ENCODE measurements around the gene GALNT14.

Gene GALNT14

DNA sequence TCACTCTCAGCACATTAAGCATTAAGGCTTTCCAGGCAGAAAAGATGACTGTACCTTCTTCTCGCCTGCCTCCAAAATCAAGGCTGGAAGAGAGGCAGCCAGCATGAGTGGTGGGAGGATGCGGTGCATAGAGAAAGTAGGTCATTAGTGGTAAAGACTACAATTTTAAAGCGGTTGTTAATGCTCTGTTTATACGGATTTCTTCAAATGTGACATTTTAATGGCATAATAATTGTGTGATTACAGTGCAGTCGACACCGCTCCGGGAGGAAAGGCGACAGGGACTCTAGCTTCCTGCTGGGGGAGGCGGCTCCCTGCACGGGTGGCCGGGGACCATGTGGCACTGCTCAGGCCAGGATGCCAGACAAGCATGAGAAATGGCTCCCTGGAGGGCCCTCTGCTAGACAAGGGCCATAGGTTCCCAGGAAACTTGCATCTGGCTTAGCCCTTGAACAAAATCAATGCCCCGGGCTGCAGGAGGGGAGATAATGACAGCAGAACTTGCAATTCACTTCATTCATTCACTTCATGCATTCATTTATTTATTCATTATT, 129.6 kb downstream of the GALNT14 start:
- no peak for DNase-seq (ENCODE audit: low spot score)

DNA sequence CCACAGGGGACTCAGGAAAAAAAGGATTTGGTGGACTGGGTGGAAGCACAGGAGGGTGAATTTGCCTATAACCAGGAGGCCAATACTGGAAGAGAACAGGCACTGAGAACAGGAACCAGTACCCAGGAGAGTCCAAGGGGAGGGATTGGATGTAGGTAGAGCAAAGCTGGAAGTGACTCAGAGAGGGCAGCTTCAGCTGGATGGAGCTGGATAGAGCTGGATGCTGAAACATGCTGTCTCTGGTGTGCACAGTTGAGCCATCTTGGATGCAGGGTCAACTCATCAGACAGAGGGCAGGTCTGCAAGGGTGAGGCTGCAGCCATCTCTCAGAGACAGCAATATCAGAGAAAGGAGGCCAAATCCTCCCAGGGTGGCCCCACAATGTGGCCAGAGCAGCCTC, 134.0 kb downstream of the GALNT14 start:
- DNase-seq (ENCODE audit: low spot score): no peak

DNA sequence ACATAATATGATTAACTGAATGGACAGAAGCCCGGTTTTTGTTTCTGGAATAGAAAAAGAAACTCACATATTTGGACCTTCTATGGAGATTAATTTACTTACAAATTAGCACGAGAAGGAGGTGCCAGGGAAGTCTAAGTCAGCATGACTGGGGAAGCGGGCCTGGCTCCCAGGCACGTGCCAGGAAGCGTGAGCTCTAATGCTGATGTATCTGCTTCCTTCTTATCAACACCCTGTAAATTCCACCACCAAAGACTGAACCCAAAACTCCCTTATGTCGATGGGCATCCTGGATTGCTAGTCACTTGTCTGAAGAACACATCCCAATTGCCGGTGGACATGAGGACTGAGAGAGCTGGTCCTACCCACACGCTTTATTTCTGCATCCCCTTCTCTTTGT, 134.5 kb downstream of the GALNT14 start:
- no peak for DNase-seq (ENCODE audit: low spot score)

DNA sequence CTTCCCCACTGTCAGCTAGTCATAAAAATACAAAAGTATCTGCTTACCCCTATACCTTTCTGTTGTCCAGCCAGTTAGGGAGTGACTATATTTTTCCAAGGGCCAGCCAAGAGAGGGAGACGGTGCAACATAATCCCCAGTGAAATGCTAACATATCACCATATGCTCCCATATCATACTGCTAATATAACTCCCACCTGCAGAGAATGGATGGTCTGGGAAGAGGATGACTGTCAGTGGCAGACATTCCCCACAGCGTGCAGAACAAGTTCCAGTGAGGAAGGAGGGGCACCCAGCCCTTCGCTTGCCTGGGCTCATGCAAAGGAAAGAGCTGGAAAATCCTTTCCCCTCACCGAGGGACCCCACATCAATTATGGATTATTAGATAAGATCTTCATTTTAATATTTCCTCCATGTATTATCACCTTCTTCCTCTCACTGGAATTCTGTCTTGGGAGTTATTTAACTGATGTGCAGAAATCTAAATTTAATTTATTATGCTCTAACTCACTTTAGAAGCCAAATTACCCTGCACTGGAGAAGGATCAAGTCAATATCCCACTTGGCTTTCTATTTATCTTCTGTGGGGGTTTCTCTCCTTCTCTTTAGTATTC, 135.6 kb downstream of the GALNT14 start:
- DNase-seq (ENCODE audit: low spot score): no peak

DNA sequence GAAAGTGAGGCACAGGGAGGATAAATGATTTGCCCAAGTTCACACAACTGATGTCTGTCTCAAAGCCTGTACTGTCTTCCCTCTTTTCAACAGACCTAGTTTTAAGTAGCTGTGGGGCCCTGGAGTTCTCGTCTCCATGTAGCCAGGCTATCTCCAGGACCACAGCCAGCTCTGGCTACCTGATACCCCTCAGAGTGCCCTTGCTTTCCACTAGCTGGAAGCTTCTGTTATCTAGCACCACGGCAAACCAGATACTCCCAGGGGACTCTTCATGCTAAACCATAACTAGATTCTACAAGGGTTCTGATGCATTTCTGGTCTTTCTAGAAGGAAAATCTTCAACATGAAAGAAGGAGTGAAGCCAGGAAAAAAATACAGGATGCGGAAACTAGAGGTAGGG, 137.3 kb downstream of the GALNT14 start:
- no peak for DNase-seq (ENCODE audit: low spot score)

DNA sequence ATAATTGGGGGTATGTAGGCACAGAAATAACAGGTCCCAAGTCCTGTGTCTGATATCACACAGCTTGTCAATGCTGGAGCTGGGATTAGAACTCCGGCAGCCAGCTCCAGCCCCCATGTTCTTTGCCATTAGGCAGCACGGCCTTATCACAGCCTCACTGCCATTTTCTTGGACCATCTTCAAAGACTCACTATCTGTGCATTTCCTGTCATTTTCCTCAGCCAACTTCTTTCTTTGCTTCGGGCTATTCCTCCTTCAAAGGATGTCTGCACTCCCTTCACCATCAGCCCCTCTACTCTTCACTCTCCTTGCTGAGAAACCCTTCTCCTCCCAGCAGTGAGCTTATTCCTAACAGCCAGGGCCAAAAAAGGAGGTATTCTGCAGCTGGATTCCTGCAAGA, 139.6 kb downstream of the GALNT14 start:
- DNase-seq (ENCODE audit: low spot score): no peak

DNA sequence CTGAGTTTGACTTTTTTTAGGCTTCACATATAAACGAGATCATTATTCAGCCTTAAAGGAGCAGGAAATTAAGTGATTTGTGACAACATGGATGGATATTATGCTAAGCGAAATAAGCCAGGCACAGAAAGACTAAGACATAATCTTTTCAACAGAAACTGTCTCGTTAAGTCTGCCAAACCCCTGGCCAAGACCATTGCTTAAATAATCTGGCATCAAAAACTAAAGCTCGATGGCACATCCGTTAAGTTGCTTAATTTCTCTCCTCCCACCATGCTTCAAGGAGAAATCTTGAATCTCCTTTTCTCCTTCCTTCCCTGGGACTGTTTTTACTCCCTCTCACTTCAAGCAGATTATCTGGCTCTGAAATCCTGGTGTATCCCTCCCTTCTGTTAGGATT, 140.3 kb downstream of the GALNT14 start:
- DNase-seq (ENCODE audit: low spot score): no peak

DNA sequence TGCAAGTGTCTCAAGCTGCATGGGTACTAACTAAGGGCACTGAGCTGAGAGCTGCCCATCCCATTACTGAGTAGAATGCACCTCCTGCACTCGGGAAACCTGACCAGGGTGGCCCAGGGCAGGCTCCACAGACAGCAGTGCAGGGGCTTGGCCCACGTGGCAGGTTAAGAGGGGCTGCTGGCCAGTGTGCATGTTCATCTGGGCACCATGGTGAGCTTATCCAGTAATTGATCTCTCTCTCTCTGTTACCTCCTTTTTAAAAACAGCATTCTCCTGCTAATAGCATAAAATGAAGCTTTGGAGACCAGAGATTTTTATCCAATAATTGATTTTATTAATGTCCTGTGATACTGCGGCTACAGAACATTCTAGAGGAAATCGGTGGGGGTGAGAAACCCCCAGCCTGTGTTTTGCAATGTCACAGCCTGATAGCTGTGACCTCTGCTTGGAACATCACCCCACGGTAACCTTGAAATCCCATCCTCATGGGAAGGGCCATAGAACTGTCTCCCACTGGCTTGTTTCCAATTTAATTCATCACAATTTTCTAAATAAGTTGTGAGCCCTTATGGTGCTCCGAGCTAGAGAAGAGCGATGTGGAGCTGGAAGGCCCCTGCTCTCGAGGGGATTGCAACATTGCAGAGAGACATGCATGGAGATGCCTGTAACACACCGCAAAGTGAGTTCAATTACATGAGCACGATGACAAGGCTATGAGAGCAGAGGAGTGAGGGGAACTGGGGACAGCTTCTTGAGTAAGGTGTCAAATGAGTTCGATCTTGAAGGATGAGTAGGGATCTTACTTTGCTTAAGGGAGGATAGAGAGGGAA, 143.8 kb downstream of the GALNT14 start:
- DNase-seq (ENCODE audit: low spot score): no peak

DNA sequence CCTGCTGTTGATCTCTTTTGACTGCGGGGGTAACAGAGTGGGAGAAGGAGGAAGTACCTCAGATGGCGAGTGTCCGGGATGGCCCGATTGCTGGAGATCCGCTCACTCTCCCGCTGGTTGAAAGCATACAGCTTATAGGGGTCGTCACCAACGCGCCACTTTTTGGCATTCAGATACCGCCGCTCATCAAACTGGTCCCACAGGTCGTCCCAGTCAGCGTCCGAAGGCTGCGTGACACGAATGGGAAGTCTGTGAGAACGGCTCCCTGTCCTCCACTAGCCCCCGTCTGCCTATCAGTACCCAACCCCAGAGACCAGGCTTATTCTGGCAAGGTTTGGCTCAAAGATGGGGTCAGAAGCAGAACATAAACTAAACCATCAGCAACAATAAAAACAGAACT, 145.5 kb downstream of the GALNT14 start:
- DNase-seq (ENCODE audit: low spot score): no peak

DNA sequence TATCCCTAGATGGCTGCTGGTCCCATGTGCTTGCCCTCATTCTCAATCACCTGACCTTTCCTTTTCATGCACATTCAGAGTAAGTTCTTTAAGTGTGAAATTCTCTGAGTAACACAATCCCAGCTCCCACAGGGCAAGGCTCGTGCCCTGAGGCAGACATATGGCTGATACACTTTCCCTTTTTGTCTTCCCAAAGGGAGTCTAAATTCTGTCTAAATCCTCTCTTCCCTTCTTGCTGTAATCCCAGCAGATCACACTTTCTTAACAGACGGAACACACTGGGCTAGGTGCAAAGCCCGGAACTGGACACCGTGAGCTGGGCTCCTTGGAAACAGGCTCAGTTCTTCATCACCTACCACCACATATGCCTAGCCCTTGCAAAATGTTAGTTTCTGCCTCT, 147.6 kb downstream of the GALNT14 start:
- DNase-seq (ENCODE audit: low spot score): no peak

DNA sequence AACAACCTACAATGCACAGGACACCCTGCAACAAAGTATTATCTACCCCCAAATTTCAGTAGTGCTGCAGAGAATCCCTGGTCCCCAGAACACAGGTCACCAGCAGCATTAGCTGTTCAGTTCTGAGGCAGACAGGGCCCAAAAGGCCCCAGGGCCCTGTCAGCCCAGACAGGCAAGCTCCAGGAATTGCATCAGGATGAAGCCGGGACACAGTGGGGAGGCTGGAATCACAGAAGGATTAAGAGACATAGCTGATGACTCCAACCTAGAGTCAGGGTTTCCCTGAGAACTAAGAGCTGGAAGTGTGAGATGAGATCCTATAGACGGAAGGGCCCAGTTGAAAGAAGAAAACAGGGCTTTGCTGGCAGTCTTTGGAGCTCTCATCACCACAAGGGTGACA, 148.1 kb downstream of the GALNT14 start:
- DNase-seq (ENCODE audit: low spot score): no peak

DNA sequence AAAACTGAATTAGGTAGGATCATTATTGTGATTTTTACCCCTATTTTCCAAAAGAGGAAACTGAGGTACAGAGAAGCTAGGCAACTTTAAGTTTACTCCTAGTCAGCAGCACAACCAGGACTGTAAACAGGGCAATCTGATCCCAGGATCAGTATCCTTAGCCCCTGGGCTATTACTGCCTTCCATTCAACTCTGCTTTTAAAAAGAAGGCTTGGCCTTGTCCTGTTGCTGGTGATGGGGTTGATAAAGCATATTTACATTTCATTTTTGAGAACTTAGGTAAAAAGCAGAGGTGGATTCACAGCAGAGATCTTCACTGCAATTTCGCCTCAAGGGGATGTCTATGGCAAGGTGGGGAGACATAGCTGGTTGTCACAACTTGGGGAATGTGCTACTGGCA, 148.5 kb downstream of the GALNT14 start:
- DNase-seq (ENCODE audit: low spot score): no peak

DNA sequence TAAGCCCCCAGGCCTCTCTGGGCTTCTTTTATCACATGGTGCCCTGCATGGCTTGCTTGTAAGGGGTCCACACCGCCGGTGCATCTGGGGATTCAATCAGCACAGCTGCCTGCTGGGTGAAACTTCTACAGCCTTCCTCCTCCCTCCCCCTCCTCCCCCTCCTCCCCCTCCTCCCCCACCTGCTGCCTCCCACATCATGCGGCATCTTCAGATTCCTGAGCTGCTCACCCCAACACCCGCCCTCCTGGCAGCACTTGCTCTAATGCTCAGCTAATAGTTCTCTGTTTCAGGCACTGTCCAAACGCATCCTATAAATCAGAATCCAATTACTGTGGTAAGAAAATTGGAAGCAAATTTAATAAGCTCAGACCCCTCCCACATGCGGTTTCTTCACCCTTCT, 150.7 kb downstream of the GALNT14 start:
- DNase-seq (ENCODE audit: low spot score): no peak

DNA sequence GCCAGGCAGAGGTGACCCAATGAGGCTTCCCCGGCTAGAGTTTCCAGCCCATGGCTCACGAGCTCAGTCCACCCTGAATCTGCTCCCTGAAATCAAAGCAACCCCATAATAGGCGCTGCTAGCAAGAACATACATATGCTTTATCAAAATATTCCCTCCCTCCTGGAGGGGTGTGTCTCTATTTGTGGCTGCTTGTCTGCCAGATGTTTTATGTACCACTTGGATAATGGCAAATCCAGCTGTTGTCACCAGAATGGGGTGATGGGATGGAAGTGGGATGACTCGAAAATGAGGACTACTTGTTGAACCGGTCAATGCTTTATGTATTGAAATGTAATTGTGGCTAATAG, 152.0 kb downstream of the GALNT14 start:
- no peak for DNase-seq (ENCODE audit: low spot score)

DNA sequence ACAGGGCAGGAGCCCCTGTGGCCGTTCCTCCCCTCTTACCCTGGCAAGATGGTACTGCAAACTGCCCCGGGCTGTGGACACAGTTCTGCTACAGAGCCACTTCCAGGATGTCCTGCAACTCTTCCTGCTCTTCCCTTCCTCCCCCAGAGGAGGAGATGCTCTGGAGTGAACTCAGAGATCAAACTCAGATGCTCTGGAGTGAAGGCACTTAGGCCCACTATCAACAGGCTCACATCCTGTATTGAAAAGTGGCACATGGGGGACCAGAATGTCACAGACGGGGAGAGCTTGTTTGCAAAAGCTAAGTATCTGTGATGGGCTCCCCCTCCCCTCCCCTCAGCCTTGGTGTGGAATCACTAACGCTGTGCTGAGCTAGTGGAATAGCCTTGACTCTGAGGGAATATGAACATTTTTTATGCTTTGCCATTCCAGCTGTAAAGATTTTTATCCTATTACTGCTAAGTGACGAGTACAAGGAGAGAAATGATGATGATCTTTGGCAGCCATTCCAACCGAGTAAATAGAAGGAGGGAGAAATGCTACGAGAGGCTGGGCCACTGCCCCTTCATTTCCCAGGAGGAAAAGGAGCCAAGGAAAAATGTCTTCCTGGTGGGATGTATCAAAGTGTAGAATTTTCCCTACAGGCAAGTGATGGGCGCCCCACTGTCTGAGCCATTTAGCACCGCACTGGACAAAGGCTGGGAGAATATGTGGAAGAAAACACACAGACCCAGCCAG, 152.6 kb downstream of the GALNT14 start:
- no peak for DNase-seq (ENCODE audit: low spot score)

DNA sequence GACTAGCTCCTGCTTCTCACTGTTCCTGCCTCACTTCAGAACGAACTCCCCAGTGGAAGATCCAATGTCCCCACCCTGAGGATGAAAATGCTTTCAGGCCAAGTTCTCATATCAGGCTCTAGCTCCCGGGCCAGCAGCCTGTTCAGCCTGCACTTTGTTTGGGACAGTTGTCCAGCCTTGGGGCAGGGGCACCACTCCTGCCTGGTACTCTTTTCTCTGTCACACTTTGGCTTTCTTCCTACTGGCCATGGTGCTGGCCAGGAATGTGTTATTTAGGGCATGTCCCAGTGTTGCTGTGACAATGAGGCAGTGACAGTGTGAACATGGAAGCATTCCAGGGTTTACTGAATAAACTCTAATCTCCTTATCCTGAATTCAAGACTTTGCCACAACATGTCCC, 154.1 kb downstream of the GALNT14 start:
- no peak for DNase-seq (ENCODE audit: low spot score)

DNA sequence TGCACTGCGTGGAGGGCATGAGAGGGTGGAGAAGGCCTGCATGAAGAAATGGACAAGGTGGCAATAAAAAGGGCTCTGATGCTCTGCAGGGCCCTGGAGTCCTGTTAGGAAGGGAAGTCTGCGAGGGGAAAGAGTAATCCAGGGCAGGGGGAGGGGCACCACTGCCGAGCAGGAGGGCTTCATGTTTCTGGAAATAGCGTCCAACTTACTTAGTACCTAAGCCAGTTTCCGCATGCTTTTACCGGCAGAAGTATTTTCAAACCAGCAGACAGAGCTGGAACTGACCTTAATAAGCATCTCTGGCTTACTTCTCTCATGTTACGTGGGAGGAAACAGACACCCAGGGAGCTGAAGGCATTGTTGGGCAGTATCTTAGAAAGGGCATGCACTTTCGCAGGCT, 156.7 kb downstream of the GALNT14 start:
- DNase-seq (ENCODE audit: low spot score): no peak

DNA sequence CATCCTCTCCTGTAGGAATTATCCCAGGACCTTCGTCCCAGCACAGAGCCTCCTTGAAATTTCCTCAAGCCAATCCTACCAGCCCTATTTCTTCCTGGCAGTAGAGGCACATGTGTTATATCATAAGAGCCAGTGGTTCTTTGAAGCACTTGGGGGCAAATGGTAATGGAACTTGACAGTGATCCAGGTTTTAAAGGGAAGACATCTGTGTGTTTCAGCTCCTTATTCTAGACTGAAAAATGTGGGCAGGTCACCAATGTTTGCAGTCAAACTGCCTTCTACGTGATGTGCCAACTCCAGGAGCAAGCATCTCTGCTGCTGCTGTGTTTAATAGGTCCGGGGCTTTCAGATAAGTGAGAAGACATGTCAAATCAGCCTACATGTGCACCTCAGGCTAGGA, 157.1 kb downstream of the GALNT14 start:
- DNase-seq (ENCODE audit: low spot score): no peak

DNA sequence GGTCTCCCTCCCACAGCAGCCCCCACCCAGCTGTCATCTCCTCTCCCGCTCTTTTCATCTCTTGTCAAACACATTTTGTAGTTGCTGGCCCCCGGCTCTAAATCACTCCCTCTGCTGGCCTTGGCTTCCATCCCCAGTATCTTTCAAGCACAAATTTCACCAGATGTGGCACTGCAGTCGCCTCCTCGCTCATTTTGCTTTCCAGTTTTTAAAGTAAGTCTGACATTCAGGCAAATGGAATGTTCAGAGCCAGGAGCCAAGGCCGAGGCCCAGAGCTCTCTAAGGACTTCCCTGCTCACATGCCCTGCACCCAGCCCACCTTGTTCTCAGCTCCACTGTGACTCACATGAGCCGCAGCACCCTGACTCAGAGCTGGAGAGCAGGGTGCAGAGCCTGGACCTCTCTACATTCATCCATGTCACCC, 158.4 kb downstream of the GALNT14 start:
- DNase-seq (ENCODE audit: low spot score): peak; percentile 14

DNA sequence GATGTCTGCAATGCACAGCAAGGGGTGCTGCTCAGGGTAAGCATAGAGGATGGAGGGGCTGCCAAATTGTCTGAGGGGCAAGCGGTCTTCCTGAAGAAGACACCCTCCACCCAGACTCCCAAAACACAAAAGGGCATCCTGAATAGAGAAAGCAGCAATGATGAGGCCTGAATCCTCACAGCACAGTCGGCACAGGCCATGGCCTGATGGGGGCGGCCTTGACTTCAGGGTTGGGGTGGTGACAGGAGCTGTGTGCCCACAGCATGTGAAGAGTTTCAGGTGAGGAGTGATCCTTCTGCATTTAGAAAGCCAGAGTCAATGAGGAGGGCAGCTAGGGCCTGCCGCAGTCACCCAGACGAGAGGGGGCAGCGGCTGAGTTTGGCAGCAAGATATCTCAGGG, 159.4 kb downstream of the GALNT14 start:
- no peak for DNase-seq (ENCODE audit: low spot score)

DNA sequence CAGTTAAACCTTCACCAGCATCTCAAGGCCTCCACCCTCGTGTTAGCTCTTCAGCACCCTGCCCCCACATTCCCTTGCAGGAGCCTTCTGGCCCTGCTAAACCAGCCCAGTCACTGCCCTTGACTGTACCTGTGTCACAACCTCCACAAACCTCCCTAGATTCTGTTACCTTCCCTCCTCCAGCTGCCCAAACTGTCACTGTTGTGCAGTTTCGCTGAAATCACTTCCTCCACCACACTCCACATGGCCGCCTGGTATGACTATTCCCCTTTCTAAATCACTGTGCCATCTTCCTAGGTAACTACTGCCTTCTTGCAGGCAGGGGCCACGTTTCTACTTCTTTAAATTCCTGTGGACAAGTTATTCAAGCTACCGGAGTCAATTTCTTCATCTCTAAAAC, 160.2 kb downstream of the GALNT14 start:
- no peak for DNase-seq (ENCODE audit: low spot score)

DNA sequence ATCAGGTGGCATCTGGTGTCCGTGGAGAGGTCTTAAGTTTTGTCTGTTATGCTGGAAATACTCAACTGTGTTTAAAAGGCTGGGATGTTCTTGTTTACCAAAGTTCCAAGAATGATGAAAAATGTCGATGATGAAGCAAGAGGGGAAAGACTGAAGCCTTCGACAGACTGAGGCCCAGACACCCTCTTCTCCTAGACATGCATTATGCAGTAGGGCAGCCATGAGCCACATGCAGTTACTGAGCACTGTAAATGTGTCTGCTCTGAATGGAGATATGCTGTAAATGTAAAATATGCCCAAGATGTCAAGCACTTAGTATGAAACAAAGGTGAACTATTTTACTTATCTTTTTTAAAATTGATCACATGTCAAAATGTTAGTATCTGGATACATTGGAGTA, 163.1 kb downstream of the GALNT14 start:
- DNase-seq (ENCODE audit: low spot score): no peak

DNA sequence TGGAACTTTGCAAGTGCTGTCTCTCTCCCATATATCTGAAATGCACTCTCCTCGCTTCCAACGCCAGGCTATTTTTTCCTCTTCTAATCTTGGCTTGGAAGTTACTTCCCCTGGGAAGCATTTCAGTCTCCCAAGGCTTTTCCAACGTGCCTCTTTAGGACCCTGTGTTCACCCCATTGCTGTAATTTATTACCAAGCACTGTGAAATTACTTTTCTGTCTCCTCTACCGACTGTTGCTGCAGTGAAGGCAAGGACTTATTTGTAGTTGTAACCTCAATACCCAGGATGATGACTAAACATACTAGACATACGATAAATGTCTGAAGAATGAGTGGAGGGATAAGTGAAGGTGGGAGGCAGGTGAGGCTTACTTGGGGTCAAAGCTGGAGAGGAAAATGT, 163.7 kb downstream of the GALNT14 start:
- DNase-seq (ENCODE audit: low spot score): no peak

Data from AG08396 (cell line).